Measurements from ENCODE around the gene GRIN2A. TPM values are rescaled to one million over a fixed set of nuclear protein-coding genes. Genes with fewer than 3 reads are reported as not detected.

The GRIN2A gene
- total RNA-seq, 1 donor from 2014 or later = not detected

DNA sequence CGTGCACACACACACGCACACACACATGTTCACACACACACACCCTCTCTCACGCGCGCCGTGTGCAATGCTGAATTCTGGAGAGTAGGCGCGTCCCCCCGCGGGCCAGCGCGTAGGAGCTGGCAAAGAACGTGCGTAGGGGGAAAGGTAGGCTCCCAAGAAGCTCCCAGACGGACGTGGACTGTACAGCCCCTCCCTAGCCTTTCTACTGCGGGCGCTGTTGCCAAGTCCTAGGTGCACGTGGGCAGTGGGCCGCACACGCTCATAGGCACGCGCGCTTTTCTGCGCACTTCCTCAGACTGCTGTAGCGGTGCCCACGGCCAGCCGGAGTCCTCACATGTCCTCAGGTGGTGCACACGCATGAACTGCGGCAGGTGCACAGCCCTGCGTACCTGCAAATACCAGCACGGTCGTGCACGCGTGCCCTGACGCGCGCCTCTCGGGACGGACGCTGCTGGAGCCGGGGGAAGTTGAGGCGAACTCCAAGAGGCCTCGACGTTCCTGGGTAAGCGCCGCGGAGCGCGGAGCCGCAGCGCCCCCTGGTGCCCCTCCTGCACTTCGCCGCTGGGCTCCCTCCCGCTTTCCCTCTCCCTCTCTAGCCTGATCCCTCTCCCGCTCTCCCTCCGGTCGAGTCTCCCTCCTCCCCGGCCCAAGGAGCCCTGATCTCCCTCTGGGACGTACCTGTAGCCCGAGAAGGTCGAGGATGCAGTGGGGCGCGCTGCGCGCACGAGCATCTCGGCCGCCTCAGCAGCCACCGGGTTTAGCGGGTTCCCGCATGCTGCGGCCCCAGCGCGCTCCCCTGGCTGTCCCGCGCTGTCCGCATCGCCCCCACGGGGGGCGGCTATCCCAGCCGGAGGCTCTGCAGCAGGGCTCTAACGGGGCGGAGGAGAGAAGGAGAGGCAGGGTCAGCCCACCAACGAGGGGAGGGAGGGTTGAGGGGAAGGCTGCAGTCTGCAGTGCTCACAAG lies 749 bp downstream of the GRIN2A start:
- peak; percentile 4 for DNase-seq (ENCODE audit: low read depth, low spot score)

- no peak for DNase-seq (ENCODE audit: low read depth, low spot score)
These were observed 1.5 kb downstream of the GRIN2A start for GRCh38 chr16:10180771-10181163.

- no peak for DNase-seq (ENCODE audit: low read depth, low spot score)
These were observed 2.0 kb downstream of the GRIN2A start for GRCh38 chr16:10180042-10180770.

DNA sequence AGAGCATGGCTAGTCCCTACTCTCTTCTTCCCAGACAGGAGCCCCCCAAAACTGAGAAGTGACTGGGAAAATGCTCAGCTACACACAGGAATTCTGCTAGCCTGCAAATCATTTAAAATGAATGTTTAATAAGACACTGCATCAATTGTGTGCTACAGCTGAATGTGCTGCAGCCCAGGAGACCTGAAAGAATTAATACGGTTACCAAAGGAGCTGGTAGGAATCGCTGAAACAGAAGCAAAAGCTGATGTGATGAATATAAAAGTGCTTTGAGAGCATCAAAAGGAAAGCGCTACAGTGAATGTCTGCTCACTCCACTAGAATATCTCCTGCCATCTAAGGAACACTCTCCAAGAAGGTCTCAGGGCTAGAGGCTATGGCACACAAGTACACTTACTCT lies 3.7 kb downstream of the GRIN2A start:
- no peak for DNase-seq (ENCODE audit: low read depth, low spot score)

DNA sequence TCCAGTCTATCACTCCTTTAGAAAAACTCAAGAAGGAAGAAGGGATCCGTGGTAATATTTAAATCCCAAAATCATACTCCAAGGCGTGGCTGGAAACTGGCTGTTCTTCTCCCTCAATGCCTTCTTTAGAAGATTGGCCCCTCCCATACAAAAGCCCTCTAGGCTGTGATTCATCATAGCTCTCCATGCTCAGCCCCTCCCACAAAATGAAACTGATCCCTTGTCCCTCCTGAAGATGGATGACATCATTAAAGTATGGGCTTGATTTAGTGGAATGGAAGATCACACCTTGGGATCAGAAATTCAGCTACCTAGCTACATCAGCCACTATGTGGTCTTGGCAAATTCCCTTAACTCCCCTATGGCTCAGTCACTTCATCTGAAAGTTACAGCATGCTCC lies 4.1 kb downstream of the GRIN2A start:
- DNase-seq (ENCODE audit: low read depth, low spot score) = no peak

DNA sequence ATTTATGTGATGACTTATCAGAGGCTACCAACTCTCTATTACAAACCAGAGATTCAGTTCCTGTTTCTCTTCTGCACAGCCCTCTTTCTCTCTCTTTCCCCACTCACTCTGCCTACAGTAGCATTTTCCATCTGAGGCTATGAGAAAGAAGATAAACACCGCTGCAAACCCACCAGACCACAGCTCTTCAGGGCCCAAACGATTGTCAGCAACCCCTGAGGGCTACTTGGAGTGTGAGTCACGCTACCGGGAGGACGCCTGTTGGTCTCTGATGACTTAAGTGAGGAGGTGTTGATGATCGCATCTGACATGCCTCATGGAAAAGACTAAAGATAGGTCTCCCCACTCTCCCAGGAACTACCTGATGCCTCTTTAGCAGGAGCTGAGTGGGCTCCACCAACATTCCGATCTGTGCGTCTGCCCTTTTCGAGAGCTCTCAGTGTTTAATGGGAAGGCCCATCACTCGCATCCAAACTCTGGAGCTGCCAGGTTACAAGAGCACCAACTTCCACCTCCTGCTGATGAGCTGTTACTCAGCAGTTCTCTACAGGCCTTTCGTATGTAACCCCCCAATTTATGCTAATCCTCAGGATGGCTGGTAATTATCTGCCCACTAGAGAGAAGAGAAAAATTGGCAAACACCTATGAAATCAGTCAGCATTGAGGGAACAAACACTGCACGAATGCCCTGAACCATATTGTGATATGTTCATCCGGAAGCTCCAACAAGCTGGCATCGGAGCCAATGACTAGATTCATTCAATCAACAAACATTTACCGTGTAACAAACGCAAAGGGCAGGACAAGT lies 9.2 kb downstream of the GRIN2A start:
- no peak for DNase-seq (ENCODE audit: low read depth, low spot score)

DNA sequence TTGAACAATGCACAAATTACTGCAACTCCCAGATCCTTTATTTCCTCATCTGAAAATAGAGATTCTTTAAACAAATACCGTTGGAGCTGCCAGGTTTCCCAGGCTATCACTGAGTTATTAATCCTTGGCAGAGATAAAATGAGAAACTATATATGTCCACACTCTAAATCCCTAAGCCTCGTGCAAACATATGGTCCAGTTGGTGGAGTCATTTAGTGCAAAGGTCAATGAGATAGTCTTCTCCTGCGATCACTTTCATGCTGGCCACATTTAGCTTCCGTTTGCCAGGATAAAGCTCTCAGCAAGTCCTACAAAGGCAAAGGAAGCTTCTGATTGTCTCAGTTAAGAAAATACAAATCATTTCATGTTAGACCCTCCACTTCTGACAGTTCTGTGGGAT lies 11.0 kb downstream of the GRIN2A start:
- DNase-seq (ENCODE audit: low read depth, low spot score) = no peak

DNA sequence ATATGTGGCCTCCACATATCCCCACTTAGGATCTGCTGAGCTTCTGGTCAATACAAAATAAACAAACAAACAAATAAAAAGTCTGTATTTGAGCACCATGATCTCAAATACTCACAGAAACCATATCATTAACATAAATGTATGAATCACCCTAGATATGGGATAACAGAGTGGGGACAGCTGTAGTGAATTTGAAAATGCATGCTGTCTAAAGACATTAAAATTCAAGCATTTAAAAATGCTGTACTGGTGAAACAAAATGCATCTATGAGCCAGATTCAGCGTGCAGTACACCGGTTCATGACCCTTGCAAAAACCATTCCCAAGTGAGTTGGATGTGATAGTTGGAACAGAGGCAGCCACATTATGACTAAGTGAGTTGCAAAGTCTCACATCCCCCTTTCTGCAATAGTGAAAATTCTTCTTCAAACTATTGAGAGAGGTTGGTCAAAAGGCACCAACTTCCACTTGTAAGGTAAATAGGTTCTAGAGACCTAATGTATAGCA lies 12.3 kb downstream of the GRIN2A start:
- DNase-seq (ENCODE audit: low read depth, low spot score) = no peak

DNA sequence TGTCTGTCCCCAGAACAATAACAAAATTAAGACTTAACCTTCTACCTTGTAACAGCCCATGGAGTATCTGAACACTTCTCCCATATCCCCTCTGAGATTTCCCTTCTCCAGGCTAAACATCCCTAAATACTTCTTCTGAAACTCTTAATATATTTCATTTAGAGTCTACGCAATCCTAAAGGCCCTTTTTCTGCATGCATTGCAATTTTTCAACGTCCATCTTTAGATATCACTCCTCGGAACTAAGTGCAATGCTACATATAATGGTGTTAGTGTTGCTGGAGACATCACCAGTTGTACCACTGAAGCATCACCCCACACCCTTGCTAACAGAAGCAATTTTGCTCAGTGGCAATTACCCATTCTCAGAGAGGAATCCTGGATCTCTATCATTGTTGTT lies 13.2 kb downstream of the GRIN2A start:
- no peak for DNase-seq (ENCODE audit: low read depth, low spot score)

DNA sequence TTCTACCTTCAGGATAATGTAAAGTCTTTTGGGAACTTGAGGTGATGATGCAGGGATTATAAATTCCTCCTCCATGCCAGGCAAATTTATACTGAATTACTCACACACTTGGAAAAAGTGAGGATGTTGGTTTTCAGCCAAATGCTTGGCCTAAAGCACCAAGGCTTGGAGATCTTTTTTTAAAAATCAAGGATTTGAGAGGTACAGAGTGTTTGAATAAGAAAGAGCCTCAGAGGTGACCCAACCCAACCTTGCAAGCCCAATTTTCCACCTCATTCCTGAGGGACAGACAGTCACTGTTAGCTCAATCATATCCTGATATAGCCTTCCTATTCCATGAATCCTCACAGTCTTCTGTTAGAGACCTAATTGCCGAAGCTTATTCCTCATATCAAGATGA lies 14.0 kb downstream of the GRIN2A start:
- no peak for DNase-seq (ENCODE audit: low read depth, low spot score)

DNA sequence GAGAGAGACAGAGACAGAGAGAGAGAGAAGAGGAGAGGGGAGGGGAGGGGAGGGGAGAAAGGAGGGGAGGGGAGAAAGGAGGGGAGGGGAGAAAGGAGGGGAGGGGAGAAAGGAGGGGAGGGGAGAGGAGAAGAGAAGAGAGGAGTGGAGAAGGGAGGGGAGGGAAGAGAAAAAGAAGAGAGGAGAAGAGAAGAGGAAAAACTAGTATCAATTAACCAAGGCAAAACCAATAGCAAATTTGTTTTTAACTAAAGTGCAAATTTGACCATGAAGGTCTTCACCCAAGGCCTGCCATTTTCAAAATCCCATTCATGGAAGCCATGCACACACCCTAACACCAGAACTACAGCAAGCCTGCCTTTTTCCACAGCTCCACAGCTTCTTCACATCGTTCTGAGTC lies 16.6 kb downstream of the GRIN2A start:
- DNase-seq (ENCODE audit: low read depth, low spot score) = no peak

- no peak for DNase-seq (ENCODE audit: low read depth, low spot score)
These were observed 19.2 kb downstream of the GRIN2A start for GRCh38 chr16:10162981-10163380.

DNA sequence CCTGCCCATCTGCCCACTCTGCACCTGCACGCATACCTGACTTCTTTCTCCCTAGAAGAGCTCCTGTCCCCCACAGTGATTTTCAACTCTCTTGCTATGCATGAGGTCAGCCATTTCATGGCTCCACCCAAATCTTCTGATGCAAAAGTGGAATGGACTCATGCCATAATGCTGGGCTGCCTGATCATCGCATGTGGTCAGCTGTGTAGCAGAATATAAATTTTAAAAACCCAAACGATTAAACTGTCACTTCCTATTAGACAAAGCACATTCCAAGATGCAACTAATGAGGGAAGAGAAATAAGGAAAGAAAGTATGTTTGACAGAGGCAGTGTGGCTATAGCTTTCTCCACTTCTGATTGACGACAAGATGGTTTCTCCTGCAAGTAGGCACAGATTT lies 26.1 kb downstream of the GRIN2A start:
- DNase-seq (ENCODE audit: low read depth, low spot score) = no peak

DNA sequence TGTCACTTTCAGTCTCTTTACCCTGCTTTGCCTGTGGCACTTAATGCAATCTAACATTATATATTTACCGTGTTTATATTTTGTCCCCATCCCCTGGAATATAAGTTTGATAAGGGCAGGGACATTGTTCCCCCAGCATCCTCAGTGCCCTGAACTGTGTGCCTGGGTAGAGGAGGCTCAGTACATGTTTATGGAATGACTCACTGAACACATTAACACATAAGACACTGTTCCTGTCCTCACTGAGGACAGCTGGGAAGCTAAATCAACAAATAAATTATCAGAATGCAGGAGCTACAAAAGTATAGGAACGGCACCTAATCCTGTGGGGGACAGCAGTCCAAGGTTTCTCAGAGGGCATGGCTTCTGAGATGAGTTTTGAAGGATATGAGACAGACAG lies 27.8 kb downstream of the GRIN2A start:
- no peak for DNase-seq (ENCODE audit: low read depth, low spot score)

DNA sequence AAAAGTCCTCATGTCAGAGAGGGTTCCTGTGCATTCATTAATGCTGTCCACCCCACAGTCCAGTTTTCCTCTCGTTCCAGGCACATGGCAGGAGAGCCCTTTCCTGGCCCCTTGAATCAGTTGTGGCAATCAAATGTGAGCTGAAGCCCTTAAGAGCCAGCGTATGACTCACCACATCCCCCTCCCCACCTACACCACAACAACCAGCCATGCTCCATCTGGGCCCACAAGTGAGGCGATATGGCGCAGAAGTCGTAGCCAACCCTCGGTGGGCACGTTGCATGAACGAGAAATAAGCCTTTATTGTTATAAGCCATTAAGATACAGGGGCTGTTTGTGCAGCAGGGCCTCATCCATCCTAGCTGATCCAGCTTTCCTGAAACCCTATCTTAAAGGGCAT lies 28.2 kb downstream of the GRIN2A start:
- DNase-seq (ENCODE audit: low read depth, low spot score) = no peak

- DNase-seq (ENCODE audit: low read depth, low spot score) = no peak
These were observed 30.5 kb downstream of the GRIN2A start for GRCh38 chr16:10151718-10152117.

- DNase-seq (ENCODE audit: low read depth, low spot score) = no peak
These were observed 31.3 kb downstream of the GRIN2A start for GRCh38 chr16:10150906-10151305.

GRCh38 chr16:10145542-10146035 lies 36.6 kb downstream of the GRIN2A start:
- no peak for DNase-seq (ENCODE audit: low read depth, low spot score)

DNA sequence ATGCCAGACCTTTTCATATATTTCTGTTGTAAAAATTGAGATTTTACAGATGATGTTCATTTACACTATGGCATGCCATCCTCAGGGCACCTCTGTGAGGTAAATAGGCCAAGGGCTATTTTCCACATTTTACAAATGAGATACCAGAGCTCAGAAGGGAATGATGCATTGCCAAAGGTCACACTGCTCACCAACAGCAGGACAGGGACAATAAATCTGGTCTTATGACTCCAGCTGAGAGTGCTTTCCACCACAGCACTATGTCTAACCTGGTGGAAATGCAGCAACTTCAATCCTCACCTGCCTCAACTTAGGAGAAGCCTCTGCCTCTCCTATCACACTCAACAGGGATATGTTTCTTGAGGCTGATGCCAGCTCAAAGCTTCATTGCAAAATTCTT lies 40.6 kb downstream of the GRIN2A start:
- DNase-seq (ENCODE audit: low read depth, low spot score) = no peak

DNA sequence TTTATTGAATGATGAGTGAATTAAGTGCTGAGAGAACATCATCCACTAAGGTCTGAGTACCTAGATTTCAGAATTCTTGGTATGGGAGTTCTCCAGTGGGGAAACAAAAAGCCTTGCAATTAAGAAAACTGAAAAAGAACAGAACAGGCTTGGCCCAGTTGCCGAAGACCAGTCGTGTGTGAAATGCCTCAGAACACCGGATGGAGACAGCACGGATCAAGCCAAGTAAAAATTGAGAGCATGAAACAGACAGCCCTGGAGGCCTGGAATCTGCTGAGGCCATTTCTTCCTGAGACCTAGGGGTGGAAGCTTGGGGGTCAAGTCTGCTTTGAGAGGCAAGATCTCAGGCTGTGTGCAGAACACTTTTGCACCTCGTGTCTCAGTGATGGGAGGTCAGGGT lies 43.3 kb downstream of the GRIN2A start:
- DNase-seq (ENCODE audit: low read depth, low spot score) = no peak

DNA sequence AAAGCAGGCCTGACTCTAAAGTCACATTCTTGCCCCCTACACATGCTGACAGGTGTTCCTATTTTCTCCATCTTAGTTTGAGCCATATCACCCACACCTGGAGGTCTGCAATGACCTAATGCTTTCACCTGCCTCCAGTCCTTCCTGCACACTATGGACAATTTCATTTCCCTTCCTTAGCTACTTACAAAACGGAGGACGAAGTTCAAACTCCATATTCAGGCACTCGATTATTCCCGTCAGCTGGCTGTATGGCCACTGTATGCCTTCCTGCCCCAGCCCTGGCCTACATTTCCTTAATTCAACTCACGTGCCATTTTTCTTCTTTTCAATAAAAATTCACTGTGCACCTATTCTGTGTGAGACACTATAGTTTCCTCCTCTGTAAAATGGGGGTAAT lies 44.9 kb downstream of the GRIN2A start:
- DNase-seq (ENCODE audit: low read depth, low spot score) = no peak

Measured in pulmonary artery endothelial cell (primary cell).